SU-DHL-6 (cell line): ENCODE measurements around the gene PPARG.

Experiments
- H2AFZ ChIP-seq: fragments of 200-600 bp; sonication (generic); 2 replicates; pipeline ENCODE4 v1.6.1; 2014; ENCODE audit warnings: low read depth, mild to moderate bottlenecking, moderate library complexity, mixed read lengths, antibody characterized with exemption, low read length; ENCODE audit not compliant: severe bottlenecking
- H3F3A ChIP-seq: fragments of 200-600 bp; shearing (Covaris generic); 2 replicates; pipeline ENCODE4 v1.6.0; 2016; ENCODE audit warnings: antibody characterized with exemption, mild to moderate bottlenecking; ENCODE audit not compliant: insufficient read depth
- H3K27ac ChIP-seq: fragments of 200-600 bp; sonication (generic); 2 replicates; pipeline ENCODE4 v1.5.1; 2016; ENCODE audit warnings: low read depth, mild to moderate bottlenecking, low read length, moderate library complexity, mixed read lengths
- H3K27me3 ChIP-seq: fragments of 200-600 bp; sonication (generic), shearing (Covaris generic); 2 replicates; pipeline ENCODE4 v1.6.0; 2014; ENCODE audit warnings: mild to moderate bottlenecking, low read length
- H3K36me3 ChIP-seq: fragments of 200-600 bp; sonication (generic); 2 replicates; pipeline ENCODE4 v1.6.1; 2014; ENCODE audit warnings: mild to moderate bottlenecking, low read length, mixed read lengths
- H3K4me2 ChIP-seq: fragments of 300-600, 200-600 bp; shearing (Covaris generic), sonication (generic); 2 replicates; pipeline ENCODE4 v1.6.0; 2014; ENCODE audit warnings: low read length, low read depth, mild to moderate bottlenecking; ENCODE audit not compliant: poor library complexity, severe bottlenecking
- H3K4me3 ChIP-seq: fragments of 200-600 bp; sonication (generic); 2 replicates; pipeline ENCODE4 v1.5.1; 2014; ENCODE audit warnings: antibody characterized with exemption, low read length, mild to moderate bottlenecking, mixed read lengths; ENCODE audit not compliant: insufficient read depth, poor library complexity, severe bottlenecking
- H3K79me2 ChIP-seq: fragments of 200-600 bp; sonication (generic); 2 replicates; pipeline ENCODE4 v1.6.1; 2014; ENCODE audit warnings: mild to moderate bottlenecking, low read length, moderate library complexity; ENCODE audit not compliant: insufficient read depth
- H3K9ac ChIP-seq: fragments of 200-600 bp; sonication (generic); 2 replicates; pipeline ENCODE4 v1.7.0; 2014; ENCODE audit warnings: mild to moderate bottlenecking, low read length
- H3K9me2 ChIP-seq: fragments of 200-600 bp; sonication (generic); replicated peaks from 2 replicates; pipeline ENCODE4 v1.6.1; 2014; ENCODE audit warnings: low read length; ENCODE audit not compliant: insufficient read depth
- H3K9me3 ChIP-seq: fragments of 200-600 bp; sonication (generic); 2 replicates; pipeline ENCODE4 v1.6.1; 2014; ENCODE audit warnings: low read length, mixed read lengths; ENCODE audit not compliant: insufficient read depth
- H4K20me1 ChIP-seq: fragments of 200-600 bp; sonication (generic); 2 replicates; pipeline ENCODE4 v1.6.1; 2014; ENCODE audit warnings: low read depth, mild to moderate bottlenecking, antibody characterized with exemption, low read length, moderate library complexity, mixed read lengths
- CTCF ChIP-seq: fragments of 200-600 bp; sonication (generic); IDR thresholded peaks from one replicate; pipeline ENCODE4 v1.5.1; 2017; ENCODE audit warnings: antibody characterized with exemption, mild to moderate bottlenecking, low read length, moderate library complexity; ENCODE audit not compliant: insufficient read depth, poor library complexity, severe bottlenecking
- EZH2phosphoT487 ChIP-seq: fragments of 200-600 bp; sonication (generic), shearing (Covaris generic); conservative IDR thresholded peaks from 2 replicates; pipeline ENCODE4 v1.6.1; 2018; ENCODE audit warnings: mild to moderate bottlenecking, antibody characterized with exemption, low read length, moderate library complexity, mixed read lengths

PPARG gene

GRCh38 chr3:12437221-12437605, 148.3 kb downstream of the PPARG start:
- no peak for TF ChIP-seq EZH2phosphoT487
- TF ChIP-seq CTCF = no peak
- no peaks in the 10 kb centered on the region for H3K79me2 ChIP-seq
- no peak overlapping the region for H3K27ac ChIP-seq
- H3F3A ChIP-seq = no peaks in the 10 kb centered on the region
- H4K20me1 ChIP-seq = no peaks in the 10 kb centered on the region
- no peaks in the 10 kb centered on the region for H3K36me3 ChIP-seq
- no peak overlapping the region for H3K9ac ChIP-seq
- no peak overlapping the region for H3K4me3 ChIP-seq
- H2AFZ ChIP-seq = no peak overlapping the region
- no peaks in the 10 kb centered on the region for H3K9me2 ChIP-seq
- H3K27me3 ChIP-seq = no peaks in the 10 kb centered on the region
- H3K4me2 ChIP-seq = no peak overlapping the region
- H3K9me3 ChIP-seq = no peaks in the 10 kb centered on the region

GRCh38 chr3:12437861-12438260, 149.0 kb downstream of the PPARG start:
- Histone ChIP-seq H3K36me3 (no peaks in the 10 kb centered on the region), H3F3A (no peaks in the 10 kb centered on the region), H3K9me3 (no peaks in the 10 kb centered on the region), H3K9me2 (no peaks in the 10 kb centered on the region), H3K9ac (no peak overlapping the region), H4K20me1 (no peaks in the 10 kb centered on the region), H3K27me3 (no peaks in the 10 kb centered on the region), H3K4me2 (no peak overlapping the region), H2AFZ (no peak overlapping the region), H3K4me3 (no peak overlapping the region), H3K79me2 (no peaks in the 10 kb centered on the region), H3K27ac (no peak overlapping the region)
- TF ChIP-seq EZH2phosphoT487 (no peak), CTCF (no peak)

GRCh38 chr3:12438318-12438717, 149.4 kb downstream of the PPARG start:
- Histone ChIP-seq H3K4me2 (no peak overlapping the region), H3K9ac (no peak overlapping the region), H3K9me2 (no peaks in the 10 kb centered on the region), H2AFZ (no peak overlapping the region), H3K27me3 (no peaks in the 10 kb centered on the region), H3K4me3 (no peak overlapping the region), H3K36me3 (no peaks in the 10 kb centered on the region), H3K9me3 (no peaks in the 10 kb centered on the region), H3K27ac (no peak overlapping the region), H3F3A (no peaks in the 10 kb centered on the region), H3K79me2 (no peaks in the 10 kb centered on the region), H4K20me1 (no peaks in the 10 kb centered on the region)
- no peak for TF ChIP-seq CTCF
- TF ChIP-seq EZH2phosphoT487 = no peak
